ENCODE results near the gene NELFCD. TPM values are rescaled to one million over a fixed set of nuclear protein-coding genes. Genes with fewer than 3 reads are reported as not detected.
A peak's percentile ranks its signal among the peaks of the same experiment; 100 is the strongest.

Gene NELFCD
- polyA plus RNA-seq, 6 donors from 2014 or later = 78.9 to 128 (median 86.2) TPM

GRCh38 chr20:59017493-59018231 lies 36.6 kb downstream of the NELFCD start:
- Mint-ChIP-seq H3K4me1 (peaks cover 35 to 48% (median 40%) of the 10 kb centered on the region in 3 donors), H3K27me3 (no peaks in the 10 kb centered on the region), H3K27ac (peak overlapping the region in 4 of 6 donors; percentile 80 to 90 (median 86)), H3K36me3 (peaks cover 0 to 9% of the 10 kb centered on the region in 2 donors), H3K4me3 (peak overlapping the region in 6 of 8 donors; percentile 26 to 80 (median 72)), H3K9me3 (no peaks in the 10 kb centered on the region)
- DNase-seq (no peak), ATAC-seq (ENCODE audit: low read depth in 2 of 2) (no peak)

DNA sequence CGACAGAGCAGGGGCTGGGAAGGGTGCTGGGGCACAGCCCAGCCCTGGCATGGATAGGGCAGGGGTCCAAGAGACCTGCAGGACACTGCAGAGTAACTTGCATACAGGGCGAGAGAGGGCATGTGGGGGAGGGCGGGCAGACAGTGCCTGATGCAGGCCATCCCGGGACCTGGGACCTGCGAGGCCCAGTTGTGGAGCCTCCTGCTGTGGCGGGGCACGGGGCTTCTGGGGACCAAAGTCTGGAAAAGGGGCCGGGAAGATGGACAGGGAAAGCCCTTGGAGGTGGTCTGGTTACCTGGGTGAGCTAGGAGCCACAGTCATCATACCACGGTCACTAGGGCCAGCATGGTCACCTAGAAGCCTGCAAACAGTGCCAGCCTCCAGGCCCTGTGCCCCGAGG lies 37.8 kb downstream of the NELFCD start:
- Mint-ChIP-seq H3K27me3 (no peaks in the 10 kb centered on the region), H3K9me3 (no peaks in the 10 kb centered on the region), H3K36me3 (peaks cover 0 to 7% of the 10 kb centered on the region in 2 donors), H3K4me1 (peaks cover 30 to 42% (median 37%) of the 10 kb centered on the region in 3 donors), H3K27ac (peak overlapping the region in 4 of 6 donors; percentile 24 to 74 (median 56)), H3K4me3 (no peak overlapping the region)
- no peak for DNase-seq
- no peak for ATAC-seq (ENCODE audit: low read depth in 2 of 2)

GRCh38 chr20:59019217-59019616 lies 38.2 kb downstream of the NELFCD start, which contains the start of gene TUBB1:
Gene TUBB1, plus strand, starts transcription at chr20:59019429. Its CDS starts 94 bp downstream, at chr20:59019523.
- H3K4me3 Mint-ChIP-seq = no peak within 1 kb of the TSS
- peaks cover 0 to 7% of the 10 kb centered on the region in 2 donors for H3K36me3 Mint-ChIP-seq
- no peak for ATAC-seq (ENCODE audit: low read depth in 2 of 2)
- H3K27ac Mint-ChIP-seq = peak within 1 kb of the TSS in 5 of 6 donors; percentile 24 to 74 (median 57)
- H3K4me1 Mint-ChIP-seq = peaks cover 28 to 40% (median 33%) of the 10 kb centered on the region in 3 donors
- no peak for DNase-seq
- H3K27me3 Mint-ChIP-seq = no peaks in the 10 kb centered on the region
- no peaks in the 10 kb centered on the region for H3K9me3 Mint-ChIP-seq

DNA sequence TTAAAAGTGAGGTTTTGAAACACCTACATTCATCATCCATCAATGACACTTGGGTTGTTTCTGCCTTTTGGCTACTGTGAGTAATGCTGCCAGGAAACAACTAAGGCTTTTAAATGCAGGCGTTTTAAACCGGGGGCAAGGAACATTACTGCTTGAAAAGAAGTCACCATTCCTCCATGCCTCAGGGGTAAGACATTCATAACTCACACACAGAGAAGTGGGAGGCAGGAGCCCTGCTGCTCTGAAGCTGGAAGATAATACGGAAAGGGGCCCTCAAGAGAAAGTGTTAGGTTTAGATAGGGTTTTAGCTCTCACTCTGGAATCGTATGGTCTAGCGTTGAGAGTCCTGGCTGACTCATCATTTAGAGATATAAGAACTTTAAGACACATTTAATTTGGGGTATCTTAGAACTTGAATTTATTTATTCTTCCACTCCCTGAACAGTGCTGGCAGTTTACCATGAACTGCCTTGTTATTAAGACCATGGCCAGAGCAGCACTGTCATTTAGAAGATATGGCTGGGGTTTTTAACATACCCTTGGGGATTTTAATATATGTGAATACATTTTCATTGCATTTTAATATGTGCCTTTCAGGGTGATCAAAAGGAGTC lies 40.0 kb downstream of the NELFCD start:
- ATAC-seq (ENCODE audit: low read depth in 2 of 2) (no peak), DNase-seq (no peak)
- no peaks in the 10 kb centered on the region for H3K27me3 Mint-ChIP-seq
- H3K4me3 Mint-ChIP-seq = no peak overlapping the region
- H3K9me3 Mint-ChIP-seq = no peaks in the 10 kb centered on the region
- H3K36me3 Mint-ChIP-seq = peaks cover 0 to 7% of the 10 kb centered on the region in 2 donors
- peaks cover 27 to 35% (median 32%) of the 10 kb centered on the region in 3 donors for H3K4me1 Mint-ChIP-seq
- H3K27ac Mint-ChIP-seq = peak overlapping the region in 2 of 6 donors; percentile 14 to 30

GRCh38 chr20:59022754-59023153 lies 41.7 kb downstream of the NELFCD start:
- no peak for DNase-seq
- Mint-ChIP-seq H3K27me3 (no peaks in the 10 kb centered on the region), H3K36me3 (peaks cover 0 to 17% of the 10 kb centered on the region in 2 donors), H3K9me3 (no peaks in the 10 kb centered on the region), H3K27ac (peak overlapping the region in 3 of 6 donors; percentile 26 to 53 (median 30)), H3K4me3 (peak overlapping the region in 1 of 8 donors; percentile 10), H3K4me1 (peaks cover 22 to 31% (median 23%) of the 10 kb centered on the region in 3 donors)
- ATAC-seq (ENCODE audit: low read depth in 2 of 2) = no peak

GRCh38 chr20:59023616-59024015 lies 42.6 kb downstream of the NELFCD start:
- Mint-ChIP-seq H3K27me3 (no peaks in the 10 kb centered on the region), H3K36me3 (peaks cover 0 to 18% of the 10 kb centered on the region in 2 donors), H3K4me3 (no peak overlapping the region), H3K27ac (peak overlapping the region in 2 of 6 donors; percentile 38 to 67), H3K9me3 (no peaks in the 10 kb centered on the region), H3K4me1 (peaks cover 17 to 31% (median 26%) of the 10 kb centered on the region in 3 donors)
- ATAC-seq (ENCODE audit: low read depth in 2 of 2) = no peak
- no peak for DNase-seq

- H3K36me3 Mint-ChIP-seq = peaks cover 0 to 18% of the 10 kb centered on the region in 2 donors
- no peaks in the 10 kb centered on the region for H3K9me3 Mint-ChIP-seq
- H3K4me1 Mint-ChIP-seq = peaks cover 17 to 35% (median 31%) of the 10 kb centered on the region in 3 donors
- no peaks in the 10 kb centered on the region for H3K27me3 Mint-ChIP-seq
- ATAC-seq (ENCODE audit: low read depth in 2 of 2) (no peak), DNase-seq (no peak)
- H3K4me3 Mint-ChIP-seq = no peak overlapping the region
- no peak overlapping the region for H3K27ac Mint-ChIP-seq
These were observed 43.1 kb downstream of the NELFCD start for GRCh38 chr20:59024111-59024530.

DNA sequence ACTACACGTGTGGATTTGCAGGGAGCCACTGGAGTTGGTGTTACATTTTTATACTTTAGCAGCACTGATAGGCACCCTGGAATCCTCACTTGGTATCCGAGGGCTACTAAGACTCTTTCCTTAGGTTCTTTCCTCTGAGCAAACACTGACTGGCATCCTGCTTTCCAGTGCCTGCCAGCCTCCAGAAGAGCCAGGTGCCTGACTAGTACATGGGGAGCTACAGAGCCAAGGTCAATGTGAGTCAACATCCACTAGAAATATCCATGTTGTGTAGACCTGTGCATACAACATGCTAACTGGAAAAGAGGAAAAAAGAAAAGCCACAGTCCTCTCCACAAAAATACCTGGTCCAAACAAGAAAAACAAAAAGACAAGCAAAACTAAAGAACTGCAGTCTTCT lies 44.0 kb downstream of the NELFCD start:
- Mint-ChIP-seq H3K27ac (no peak overlapping the region), H3K4me1 (peaks cover 22 to 42% (median 41%) of the 10 kb centered on the region in 3 donors), H3K27me3 (no peaks in the 10 kb centered on the region), H3K4me3 (no peak overlapping the region), H3K9me3 (no peaks in the 10 kb centered on the region), H3K36me3 (peaks cover 0 to 18% of the 10 kb centered on the region in 2 donors)
- ATAC-seq (ENCODE audit: low read depth in 2 of 2) = no peak
- no peak for DNase-seq

DNA sequence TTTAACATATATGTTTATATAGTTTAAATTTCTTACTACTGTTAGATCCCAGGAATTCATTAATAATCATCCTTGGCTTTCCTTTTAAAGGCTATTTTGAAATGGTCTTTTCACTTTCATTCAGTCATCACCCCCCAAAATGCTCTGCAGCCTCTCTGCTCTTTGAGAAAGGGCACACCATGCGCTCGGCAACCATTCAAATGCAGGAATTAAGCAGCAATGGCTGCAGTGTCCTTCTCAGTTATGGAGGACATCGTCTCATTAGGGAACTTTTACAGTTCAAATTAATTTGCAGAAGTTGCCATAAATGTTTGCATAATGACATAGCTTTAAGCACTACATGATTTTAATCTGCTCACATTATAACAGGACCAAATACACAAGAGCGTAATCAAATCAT lies 44.5 kb downstream of the NELFCD start:
- ATAC-seq (ENCODE audit: low read depth in 2 of 2) (no peak), DNase-seq (no peak)
- peak overlapping the region in 2 of 6 donors; percentile 75 to 78 for H3K27ac Mint-ChIP-seq
- H3K9me3 Mint-ChIP-seq = no peaks in the 10 kb centered on the region
- peaks cover 0 to 18% of the 10 kb centered on the region in 2 donors for H3K36me3 Mint-ChIP-seq
- H3K4me1 Mint-ChIP-seq = peaks cover 25 to 46% (median 45%) of the 10 kb centered on the region in 3 donors
- no peak overlapping the region for H3K4me3 Mint-ChIP-seq
- H3K27me3 Mint-ChIP-seq = no peaks in the 10 kb centered on the region

- ATAC-seq (ENCODE audit: low read depth in 2 of 2) (no peak), DNase-seq (no peak)
- H3K4me1 Mint-ChIP-seq = peaks cover 33 to 57% (median 51%) of the 10 kb centered on the region in 3 donors
- peaks cover 0 to 18% of the 10 kb centered on the region in 2 donors for H3K36me3 Mint-ChIP-seq
- peak overlapping the region in 5 of 6 donors; percentile 2 to 30 (median 10) for H3K27ac Mint-ChIP-seq
- H3K4me3 Mint-ChIP-seq = peak overlapping the region in 1 of 8 donors; percentile 15
- no peaks in the 10 kb centered on the region for H3K27me3 Mint-ChIP-seq
- H3K9me3 Mint-ChIP-seq = no peaks in the 10 kb centered on the region
These were observed 46.1 kb downstream of the NELFCD start for GRCh38 chr20:59026904-59027740.

DNA sequence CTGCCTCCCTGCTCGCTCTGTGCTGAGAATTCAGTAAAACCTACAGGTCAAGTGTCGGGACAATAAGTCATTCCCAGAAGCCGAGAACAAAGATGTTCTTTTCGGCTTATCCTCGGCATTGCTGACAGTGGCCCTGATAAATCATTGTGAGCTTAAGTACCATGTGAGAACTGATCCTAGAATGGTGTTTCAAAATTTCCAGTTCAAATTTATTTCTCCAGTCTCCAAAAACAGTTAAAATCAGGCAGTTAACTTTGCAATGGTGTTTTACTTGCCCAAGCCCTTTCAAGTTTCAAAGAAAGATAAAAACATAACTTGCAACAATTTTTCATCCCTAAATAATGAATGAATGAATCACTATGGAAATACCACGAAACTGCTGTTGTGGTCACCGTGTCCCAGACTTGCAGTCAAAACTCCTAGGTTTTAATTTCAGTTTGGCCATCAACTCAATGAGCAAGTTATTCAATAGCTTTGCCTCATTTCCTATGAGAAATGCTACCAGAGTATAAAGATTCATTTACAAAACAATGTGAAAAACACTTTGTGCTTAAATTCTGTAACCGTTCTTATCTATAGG lies 46.8 kb downstream of the NELFCD start:
- ATAC-seq (ENCODE audit: low read depth in 2 of 2) (no peak), DNase-seq (no peak)
- peak overlapping the region in 1 of 6 donors; percentile 6 for H3K27ac Mint-ChIP-seq
- no peaks in the 10 kb centered on the region for H3K27me3 Mint-ChIP-seq
- H3K4me1 Mint-ChIP-seq = peaks cover 36 to 60% (median 52%) of the 10 kb centered on the region in 3 donors
- peaks cover 0 to 12% of the 10 kb centered on the region in 2 donors for H3K36me3 Mint-ChIP-seq
- H3K9me3 Mint-ChIP-seq = no peaks in the 10 kb centered on the region
- no peak overlapping the region for H3K4me3 Mint-ChIP-seq

- no peak for DNase-seq
- ATAC-seq (ENCODE audit: low read depth in 2 of 2) = no peak
- Mint-ChIP-seq H3K4me1 (peaks cover 37 to 58% (median 51%) of the 10 kb centered on the region in 3 donors), H3K36me3 (peaks cover 0 to 11% of the 10 kb centered on the region in 2 donors), H3K27ac (peak overlapping the region in 2 of 6 donors; percentile 18 to 42), H3K27me3 (no peaks in the 10 kb centered on the region), H3K4me3 (peak overlapping the region in 3 of 8 donors; percentile 3 to 68 (median 60)), H3K9me3 (no peaks in the 10 kb centered on the region)
These were observed 47.8 kb downstream of the NELFCD start for GRCh38 chr20:59028812-59029211.
